Neuron (in vitro differentiated cells): Measurements from ENCODE around the gene NKX6-2.

Experiments
- H2AFZ ChIP-seq: one replicate; pipeline ENCODE4 v1.6.1; 2013; ENCODE audit warnings: low read depth, mild to moderate bottlenecking, inconsistent platforms, low read length, moderate library complexity
- H3K27me3 ChIP-seq: one replicate; pipeline ENCODE4 v1.6.1; 2013; ENCODE audit warnings: low read length; ENCODE audit not compliant: insufficient read depth
- H3K36me3 ChIP-seq: one replicate; pipeline ENCODE4 v1.6.1; 2013; ENCODE audit warnings: low read length; ENCODE audit not compliant: insufficient read depth
- H3K4me1 ChIP-seq: one replicate; pipeline ENCODE4 v1.6.1; 2013; ENCODE audit warnings: low read length; ENCODE audit not compliant: insufficient read depth
- H3K4me3 ChIP-seq: 2 replicates; pipeline ENCODE4 v1.5.1; 2013; ENCODE audit warnings: mild to moderate bottlenecking, low read length, moderate library complexity
- H3K9me3 ChIP-seq: one replicate; pipeline ENCODE4 v1.6.1; 2013; ENCODE audit warnings: low read length

NKX6-2 gene

DNA sequence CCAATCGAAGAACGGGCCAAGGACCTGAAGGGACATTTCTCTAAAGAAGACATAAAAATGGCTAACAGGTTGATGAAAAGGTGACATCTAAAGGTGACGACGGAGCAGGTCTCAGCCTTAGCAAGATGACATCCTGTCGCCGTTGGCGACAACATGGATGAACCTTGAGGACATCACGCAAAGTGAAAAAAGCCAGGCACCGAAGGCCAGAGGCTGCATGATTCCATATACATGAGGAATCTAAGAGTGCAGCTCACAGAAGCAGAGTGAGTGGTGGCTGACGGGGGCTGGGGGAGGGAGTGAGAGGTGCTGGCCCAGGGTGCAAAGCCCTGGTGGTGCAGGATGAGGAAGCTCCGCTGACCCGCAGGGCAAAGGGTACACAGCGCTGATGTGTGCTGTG, 34.1 kb upstream of the NKX6-2 start:
- Histone ChIP-seq H2AFZ (no peak overlapping the region), H3K36me3 (no peaks in the 10 kb centered on the region), H3K9me3 (peaks cover 3% of the 10 kb centered on the region), H3K27me3 (peaks cover 3% of the 10 kb centered on the region), H3K4me1 (no peaks in the 10 kb centered on the region), H3K4me3 (no peak overlapping the region)

DNA sequence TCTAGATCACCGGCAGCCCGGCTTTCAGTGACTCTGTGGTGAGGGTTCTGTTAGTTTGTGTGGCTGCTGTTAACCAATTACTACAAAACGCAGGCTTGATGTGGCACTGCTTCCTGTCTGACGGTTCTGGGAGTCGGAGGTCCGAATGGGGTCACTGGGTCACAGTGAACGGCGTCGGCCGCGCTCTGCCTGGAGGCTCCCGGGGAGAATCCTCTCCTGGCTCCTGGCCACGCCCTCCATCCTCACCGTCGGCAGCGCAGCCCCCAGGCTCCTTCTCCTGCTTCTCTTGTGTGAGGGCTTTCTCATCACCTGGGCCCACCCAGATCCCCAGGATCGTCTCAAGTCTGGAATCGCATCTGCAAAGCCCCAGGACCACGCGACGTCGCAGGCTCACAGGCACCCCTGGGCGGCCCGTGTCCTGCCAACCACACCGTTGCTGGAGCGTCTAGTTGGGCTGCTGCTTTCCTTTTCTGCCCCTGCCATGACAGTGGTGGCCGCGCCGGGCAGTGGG, 31.8 kb upstream of the NKX6-2 start:
- Histone ChIP-seq H3K27me3 (peaks cover 4% of the 10 kb centered on the region), H3K4me3 (no peak overlapping the region)

DNA sequence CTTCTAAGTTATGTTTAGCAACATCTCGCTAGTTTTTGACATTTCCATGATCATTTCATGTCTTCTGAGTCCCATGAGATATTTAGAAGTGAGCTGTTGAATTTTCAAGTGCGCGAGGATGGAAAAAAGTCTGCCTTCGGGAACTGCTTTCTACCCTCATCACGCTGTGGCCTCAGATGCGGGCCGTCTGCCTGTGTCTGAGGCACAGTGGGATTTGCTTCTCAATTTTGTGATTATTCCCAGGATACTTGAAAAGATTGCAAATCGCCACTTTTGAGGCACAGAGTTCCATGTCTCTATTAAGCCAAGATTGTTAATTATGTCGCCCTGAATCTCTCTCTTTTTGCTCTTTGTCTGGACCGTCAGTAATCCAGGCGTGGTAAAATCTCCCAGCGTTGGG, 30.8 kb upstream of the NKX6-2 start:
- H3K9me3 ChIP-seq = peaks cover 3% of the 10 kb centered on the region
- H3K36me3 ChIP-seq = no peaks in the 10 kb centered on the region
- H3K27me3 ChIP-seq = peaks cover 4% of the 10 kb centered on the region
- no peak overlapping the region for H3K4me3 ChIP-seq
- H2AFZ ChIP-seq = no peak overlapping the region
- H3K4me1 ChIP-seq = no peaks in the 10 kb centered on the region

More for the DNA sequence above, 31.8 kb upstream of the NKX6-2 start:
- H3K36me3 ChIP-seq = no peaks in the 10 kb centered on the region
- H3K9me3 ChIP-seq = peaks cover 3% of the 10 kb centered on the region
- no peaks in the 10 kb centered on the region for H3K4me1 ChIP-seq
- no peak overlapping the region for H2AFZ ChIP-seq

DNA sequence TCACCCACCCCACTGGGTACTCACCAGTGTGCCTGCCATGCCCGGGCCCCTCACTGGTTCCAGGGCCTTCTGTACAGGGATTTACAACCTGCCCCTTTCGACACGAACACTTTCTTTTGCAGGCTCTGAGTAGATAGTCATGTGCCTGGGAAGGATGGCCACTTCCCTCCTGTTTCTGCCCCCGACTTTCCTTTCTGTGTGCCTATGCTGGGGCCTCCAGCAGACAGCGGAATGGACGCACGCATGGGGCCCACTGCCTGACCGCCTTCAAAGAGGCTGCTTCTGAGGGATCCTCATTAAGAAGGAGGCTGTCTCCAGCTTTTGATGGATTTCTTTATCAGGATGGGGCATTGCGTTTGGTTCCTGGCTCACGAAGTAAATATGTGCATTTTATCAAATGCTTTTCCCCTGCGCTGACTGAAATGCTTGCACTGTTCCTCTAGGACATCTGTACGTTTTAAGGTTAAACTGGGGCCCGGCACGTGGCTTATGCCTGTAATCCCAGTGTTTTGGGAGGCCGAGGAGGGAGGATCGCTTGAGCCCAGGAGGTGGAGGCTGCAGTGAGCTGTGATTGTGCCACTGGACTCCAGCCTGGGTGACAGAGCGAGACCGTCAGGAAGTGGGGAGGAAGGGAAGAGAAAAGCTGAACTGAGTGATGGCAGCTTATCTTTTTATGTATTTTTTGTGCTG, 29.4 kb upstream of the NKX6-2 start:
- Histone ChIP-seq H2AFZ (no peak overlapping the region), H3K9me3 (peaks cover 3% of the 10 kb centered on the region)

DNA sequence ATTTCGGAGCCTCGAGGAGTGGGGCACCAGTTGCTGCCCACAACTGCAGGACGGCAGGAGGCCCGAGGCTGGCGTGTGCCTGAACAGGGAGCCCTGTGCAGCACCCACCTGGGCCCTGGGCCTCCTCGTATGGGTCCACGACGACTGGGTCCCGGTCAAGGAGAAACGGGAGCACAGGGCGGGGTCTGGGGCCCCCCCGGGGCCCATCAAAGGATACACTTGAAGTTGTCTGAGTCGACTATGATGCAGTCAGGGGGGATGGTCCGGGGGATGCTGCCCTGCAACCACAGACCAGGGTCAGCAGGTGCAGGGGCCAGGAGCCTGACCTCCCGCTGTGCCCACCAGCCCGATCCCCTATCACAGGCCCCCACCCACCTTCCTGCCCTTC, 28.5 kb upstream of the NKX6-2 start:
- Histone ChIP-seq H3K4me1 (no peaks in the 10 kb centered on the region), H3K4me3 (no peak overlapping the region), H3K9me3 (peaks cover under 1% of the 10 kb centered on the region), H2AFZ (no peak overlapping the region), H3K36me3 (no peaks in the 10 kb centered on the region), H3K27me3 (peaks cover 7% of the 10 kb centered on the region)

More for the DNA sequence above, 29.4 kb upstream of the NKX6-2 start:
- H3K36me3 ChIP-seq = no peaks in the 10 kb centered on the region
- H3K27me3 ChIP-seq = peaks cover 4% of the 10 kb centered on the region
- no peaks in the 10 kb centered on the region for H3K4me1 ChIP-seq
- H3K4me3 ChIP-seq = no peak overlapping the region

DNA sequence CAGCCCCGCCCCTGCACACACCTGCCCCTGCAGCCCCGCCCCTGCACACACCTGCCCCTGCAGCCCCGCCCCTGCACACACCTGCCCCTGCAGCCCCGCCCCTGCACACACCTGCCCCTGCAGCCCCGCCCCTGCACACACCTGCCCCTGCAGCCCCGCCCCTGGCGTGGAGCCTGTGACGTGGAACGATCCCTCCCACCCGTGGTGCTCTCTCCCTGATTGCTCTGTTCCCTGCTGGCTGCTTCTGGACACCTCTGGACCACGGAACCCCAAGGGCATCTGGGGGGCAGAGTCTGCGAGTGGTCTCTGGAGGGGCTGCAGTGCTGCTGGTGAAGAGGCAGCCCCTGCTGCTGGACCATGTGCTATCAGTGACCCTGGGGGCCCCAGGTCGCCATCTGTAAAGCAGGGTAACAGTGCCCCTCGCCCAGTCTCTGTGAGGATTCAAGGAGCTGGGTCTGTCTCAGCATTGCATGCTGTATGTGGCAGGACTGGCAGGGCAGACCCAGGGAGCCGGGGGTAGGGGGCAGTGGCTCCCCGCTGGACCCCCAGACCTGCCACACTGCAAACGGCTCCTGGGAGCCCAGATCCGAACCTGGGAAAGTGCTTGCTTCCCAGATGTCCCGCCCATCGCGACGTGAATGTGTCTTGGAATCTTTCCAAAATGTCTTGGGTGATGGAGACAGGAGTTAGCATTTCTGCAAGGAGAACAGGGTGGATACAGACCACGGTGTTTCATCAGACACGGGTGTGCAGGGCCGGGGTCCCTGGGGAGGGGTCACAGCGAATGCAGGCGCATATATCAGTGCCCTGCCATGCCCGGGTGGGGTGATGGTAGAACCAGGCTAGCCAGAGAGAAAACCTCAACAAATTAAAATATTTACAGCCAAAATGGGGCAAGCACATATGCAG, 27.9 kb upstream of the NKX6-2 start:
- peaks cover 2% of the 10 kb centered on the region for H3K9me3 ChIP-seq
- no peak overlapping the region for H2AFZ ChIP-seq
- no peak overlapping the region for H3K4me3 ChIP-seq
- no peaks in the 10 kb centered on the region for H3K36me3 ChIP-seq
- peaks cover 7% of the 10 kb centered on the region for H3K27me3 ChIP-seq
- no peaks in the 10 kb centered on the region for H3K4me1 ChIP-seq

DNA sequence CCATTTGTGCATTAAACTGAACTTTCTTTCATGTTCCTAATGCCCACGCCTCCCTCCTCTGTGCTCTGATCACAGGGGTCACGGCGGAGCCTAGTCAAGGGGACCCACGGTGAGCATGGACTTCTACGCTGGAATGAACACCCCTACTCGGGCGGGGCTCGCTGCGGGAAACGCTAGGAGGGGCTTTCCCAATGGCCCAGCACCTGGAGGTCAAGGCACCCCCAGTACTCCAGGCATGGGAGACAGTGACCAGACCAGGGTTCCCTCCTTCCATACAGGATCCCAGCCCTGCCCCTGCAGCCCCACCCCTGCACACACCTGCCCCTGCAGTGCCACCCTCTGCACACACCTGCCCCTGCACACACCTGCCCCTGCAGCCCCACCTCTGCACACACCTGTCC, 27.1 kb upstream of the NKX6-2 start:
- Histone ChIP-seq H3K4me1 (no peaks in the 10 kb centered on the region), H3K36me3 (no peaks in the 10 kb centered on the region), H3K27me3 (peaks cover 7% of the 10 kb centered on the region), H3K9me3 (peaks cover 2% of the 10 kb centered on the region), H3K4me3 (no peak overlapping the region), H2AFZ (no peak overlapping the region)

DNA sequence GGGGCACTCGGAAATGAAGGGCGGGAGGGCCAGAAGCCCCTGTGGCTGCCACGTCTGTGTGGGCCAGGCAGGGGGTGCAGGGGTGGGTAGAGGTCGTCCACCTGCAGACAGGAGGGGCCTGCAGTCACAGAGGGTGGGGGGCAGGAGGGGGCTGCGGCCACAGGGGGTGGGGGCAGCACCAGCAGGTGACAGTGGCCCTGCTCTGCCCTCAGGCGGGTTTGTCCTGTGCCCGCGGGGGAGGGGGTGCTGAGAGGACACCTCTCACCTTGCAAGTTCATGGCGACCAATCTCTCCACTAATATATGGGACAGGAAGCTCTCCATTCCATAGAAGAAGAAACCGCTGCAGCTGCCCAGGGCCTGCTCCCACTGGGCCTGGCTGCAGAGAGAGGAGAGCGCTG, 26.6 kb upstream of the NKX6-2 start:
- no peaks in the 10 kb centered on the region for H3K4me1 ChIP-seq
- no peaks in the 10 kb centered on the region for H3K36me3 ChIP-seq
- no peak overlapping the region for H2AFZ ChIP-seq
- peaks cover 2% of the 10 kb centered on the region for H3K9me3 ChIP-seq
- H3K4me3 ChIP-seq = no peak overlapping the region
- H3K27me3 ChIP-seq = peaks cover 7% of the 10 kb centered on the region

DNA sequence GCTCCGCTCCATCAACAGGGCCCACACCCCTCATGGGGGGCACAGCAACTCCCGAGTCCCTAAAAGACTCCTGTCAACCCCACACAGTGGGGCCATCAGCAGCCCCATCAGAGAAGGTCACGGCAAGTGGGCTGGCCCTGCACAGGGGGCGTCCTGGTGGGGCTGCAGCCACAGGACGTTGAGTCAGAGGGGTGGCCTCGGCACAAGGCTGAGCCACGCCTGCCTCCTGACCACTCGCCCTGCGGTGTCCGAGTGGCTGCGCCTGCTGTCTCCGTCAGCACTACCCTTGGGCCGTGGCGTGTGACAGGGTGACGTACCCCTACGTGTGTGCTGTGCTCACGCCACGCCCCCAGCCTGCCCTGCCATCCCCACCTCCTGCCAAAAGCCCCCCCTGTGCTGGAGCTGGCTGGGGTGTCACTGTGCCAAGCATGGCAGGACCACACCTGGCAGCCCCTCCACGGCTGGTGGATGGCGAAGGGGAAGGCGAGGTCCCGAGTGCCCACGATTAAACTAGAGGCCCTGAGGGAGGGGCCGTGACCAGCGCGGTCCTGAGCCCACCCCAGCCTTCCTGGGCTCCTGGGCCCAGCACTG, 26.0 kb upstream of the NKX6-2 start:
- Histone ChIP-seq H3K36me3 (no peaks in the 10 kb centered on the region), H3K9me3 (peaks cover 2% of the 10 kb centered on the region), H2AFZ (no peak overlapping the region), H3K4me1 (no peaks in the 10 kb centered on the region), H3K27me3 (peaks cover 7% of the 10 kb centered on the region), H3K4me3 (no peak overlapping the region)

DNA sequence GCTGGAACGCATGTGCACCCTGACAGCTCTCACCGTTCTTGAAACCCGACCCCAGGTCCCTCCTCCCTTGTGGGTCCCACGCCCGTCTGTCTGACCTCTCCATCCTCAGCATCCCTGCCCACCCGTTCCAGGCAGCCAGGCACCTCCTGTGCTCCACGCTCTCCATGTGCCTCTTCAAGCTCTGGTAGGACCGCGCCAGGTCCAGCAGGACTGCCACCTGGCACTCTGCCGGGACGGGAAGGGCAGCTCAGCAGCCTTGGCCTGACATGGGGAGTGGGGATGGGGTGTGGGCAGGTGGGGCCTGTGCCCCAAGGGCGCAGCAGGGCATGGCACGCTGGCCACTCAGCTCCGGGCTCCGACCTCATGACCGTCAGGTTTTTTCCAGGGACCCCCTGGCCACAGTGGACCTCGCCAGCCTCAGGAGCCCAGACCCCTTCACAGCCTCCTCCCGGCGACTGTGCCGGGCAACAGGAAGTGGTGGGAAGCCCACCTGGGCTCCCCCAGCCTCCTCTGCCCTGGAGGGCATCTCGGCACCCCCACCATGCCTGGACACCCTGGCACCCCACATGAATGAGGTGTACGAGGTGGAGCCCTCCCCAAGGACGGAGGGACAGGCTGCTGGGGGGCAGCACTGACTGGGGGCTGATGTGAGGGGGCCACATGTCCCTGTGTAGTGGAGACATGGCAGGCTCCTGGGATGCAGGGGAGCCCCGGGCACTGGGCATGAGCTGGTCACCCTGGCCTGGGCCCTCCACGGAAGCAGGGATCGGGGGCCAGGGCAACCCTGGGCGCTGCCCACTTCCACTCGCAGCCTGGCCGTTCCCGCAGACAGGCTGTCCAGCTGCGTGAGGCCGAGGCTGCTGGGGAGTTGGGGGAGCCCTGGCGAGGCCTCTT, 25.1 kb upstream of the NKX6-2 start:
- no peak overlapping the region for H3K4me3 ChIP-seq
- no peak overlapping the region for H2AFZ ChIP-seq
- peaks cover 7% of the 10 kb centered on the region for H3K9me3 ChIP-seq
- H3K36me3 ChIP-seq = no peaks in the 10 kb centered on the region
- no peaks in the 10 kb centered on the region for H3K4me1 ChIP-seq
- peaks cover 7% of the 10 kb centered on the region for H3K27me3 ChIP-seq

DNA sequence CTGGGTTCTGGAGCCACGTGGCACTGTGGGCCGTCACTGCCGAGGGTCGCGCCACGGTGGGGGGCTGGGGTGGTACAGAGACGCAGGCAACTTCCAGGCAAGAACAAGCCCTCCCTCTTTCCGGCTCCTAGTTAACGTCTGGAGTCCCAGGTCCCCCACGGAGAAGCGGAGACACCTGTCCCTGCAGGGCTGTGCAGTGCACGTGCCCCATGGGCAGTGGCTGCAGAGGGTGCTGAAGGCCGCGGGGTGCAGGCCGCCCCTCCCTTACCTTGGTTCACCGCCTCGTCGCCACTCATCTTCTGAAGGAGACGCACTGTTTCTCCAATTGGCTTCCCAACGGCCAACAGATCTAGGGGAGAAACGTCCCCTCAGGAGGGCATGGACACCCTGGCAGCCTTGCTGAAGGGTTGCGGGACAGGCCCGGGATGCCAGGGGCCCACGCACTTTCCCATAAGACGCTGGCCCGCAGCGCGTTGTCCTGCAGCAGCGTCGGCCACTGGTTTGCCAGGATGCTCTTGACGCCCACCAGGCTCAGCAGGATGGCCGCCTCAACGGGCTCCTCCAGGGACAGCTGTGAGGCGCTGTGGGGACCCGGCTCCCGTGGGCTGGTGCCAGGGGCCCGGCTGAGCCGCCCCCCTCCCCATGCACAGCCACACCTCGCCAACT, 24.3 kb upstream of the NKX6-2 start:
- H3K4me3 ChIP-seq = no peak overlapping the region
- H2AFZ ChIP-seq = no peak overlapping the region
- peaks cover 7% of the 10 kb centered on the region for H3K9me3 ChIP-seq
- H3K27me3 ChIP-seq = peaks cover 6% of the 10 kb centered on the region
- peaks cover 4% of the 10 kb centered on the region for H3K4me1 ChIP-seq
- no peaks in the 10 kb centered on the region for H3K36me3 ChIP-seq
